ENCODE measurements around the gene FBXO34.

DNA sequence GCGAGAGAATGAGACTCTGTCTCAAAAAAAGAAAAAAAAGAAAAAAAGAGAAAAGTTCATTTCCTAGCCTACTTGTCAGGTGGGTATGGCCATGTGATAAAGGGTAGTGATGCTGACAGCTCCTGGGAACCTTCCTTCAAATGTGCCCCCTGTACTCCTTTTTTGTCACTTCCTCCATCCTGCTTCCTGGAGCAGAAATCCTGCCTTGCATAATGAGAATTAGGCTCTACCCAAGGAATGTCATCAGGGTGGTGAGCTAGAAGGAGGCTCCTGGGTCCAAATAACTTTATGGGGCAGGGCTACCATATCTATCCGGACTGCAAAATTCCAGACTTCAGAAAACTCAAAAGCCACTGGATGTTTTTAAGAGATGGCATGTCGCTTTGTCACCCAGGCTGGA is 27.8 kb upstream of the FBXO34 start:
- TF ChIP-seq, protein P1, sequence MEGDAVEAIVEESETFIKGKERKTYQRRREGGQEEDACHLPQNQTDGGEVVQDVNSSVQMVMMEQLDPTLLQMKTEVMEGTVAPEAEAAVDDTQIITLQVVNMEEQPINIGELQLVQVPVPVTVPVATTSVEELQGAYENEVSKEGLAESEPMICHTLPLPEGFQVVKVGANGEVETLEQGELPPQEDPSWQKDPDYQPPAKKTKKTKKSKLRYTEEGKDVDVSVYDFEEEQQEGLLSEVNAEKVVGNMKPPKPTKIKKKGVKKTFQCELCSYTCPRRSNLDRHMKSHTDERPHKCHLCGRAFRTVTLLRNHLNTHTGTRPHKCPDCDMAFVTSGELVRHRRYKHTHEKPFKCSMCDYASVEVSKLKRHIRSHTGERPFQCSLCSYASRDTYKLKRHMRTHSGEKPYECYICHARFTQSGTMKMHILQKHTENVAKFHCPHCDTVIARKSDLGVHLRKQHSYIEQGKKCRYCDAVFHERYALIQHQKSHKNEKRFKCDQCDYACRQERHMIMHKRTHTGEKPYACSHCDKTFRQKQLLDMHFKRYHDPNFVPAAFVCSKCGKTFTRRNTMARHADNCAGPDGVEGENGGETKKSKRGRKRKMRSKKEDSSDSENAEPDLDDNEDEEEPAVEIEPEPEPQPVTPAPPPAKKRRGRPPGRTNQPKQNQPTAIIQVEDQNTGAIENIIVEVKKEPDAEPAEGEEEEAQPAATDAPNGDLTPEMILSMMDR (conservative IDR thresholded peaks at IDR 0.05 in 1 of 2, IDR thresholded peaks at IDR 0.05 in 1 of 2; ENCODE audit: extremely low read depth in 1 of 2, insufficient read depth in 1 of 2, low read depth in 1 of 2, low read length in 2 of 2) = no peak
- no peak for TF ChIP-seq EZH2 (IDR thresholded peaks at IDR 0.05; ENCODE audit: borderline replicate concordance, low read length)

Measured in mammary epithelial cell (primary cell).